ENCODE results near the gene THEMIS2. TPM values are rescaled to one million over a fixed set of nuclear protein-coding genes. Genes with fewer than 3 reads are reported as not detected.

THEMIS2 gene
- total and polyA plus RNA-seq, 10 of the 15 experiments (the other 5 are each of a cell fraction or from before 2014, with no cell fraction given), result 9.1 to 114 (median 38.3) TPM

GRCh38 chr1:27935721-27936120 lies 63.4 kb downstream of the THEMIS2 start:
- CTCF ChIA-PET, result interaction anchor here (1.1 to 1.5 kb wide), 2 partner anchors 45 to 78 kb away, joined by 3 read pairs; no protein-coding TSS in a partner anchor
- no peaks in the 10 kb centered on the region for H3K79me2 ChIP-seq (ENCODE audit: control insufficient read depth, insufficient read depth, low read length)
- DNase-seq (ENCODE audit: low read depth, low spot score) (no peak), FAIRE-seq (no peak), ATAC-seq (no peak; the same call in 2 of the 3 replicates)
- H3K4me1 ChIP-seq (ENCODE audit: control insufficient read depth, insufficient read depth, low read length), result peaks cover 7% of the 10 kb centered on the region
- no peak overlapping the region for H3K27ac ChIP-seq (ENCODE audit: control insufficient read depth, insufficient read depth)
- no peaks in the 10 kb centered on the region for H3K36me3 ChIP-seq (ENCODE audit: control insufficient read depth in 2 of 2, insufficient read depth in 2 of 2, low read length in 1 of 2)
- intact Hi-C loops (cut with micrococcal nuclease; ENCODE audit: unreplicated experiment) (no loop called here), in situ Hi-C loops (cut with MboI) (loop anchor here (5.0 kb wide), 1 partner anchor 52 kb away; no protein-coding TSS in a partner anchor)
- POLR2A ChIA-PET, result interaction anchor here (0.5 to 0.7 kb wide), 3 partner anchors 9 to 651 kb away, joined by 3 read pairs; no protein-coding TSS in a partner anchor
- H2AFZ ChIP-seq (ENCODE audit: control insufficient read depth, low read depth, low read length), result no peak overlapping the region
- H3K4me3 ChIP-seq, result no peak overlapping the region
- RAD21 ChIA-PET (ENCODE audit: unreplicated experiment), result interaction anchor here (0.6 to 1.6 kb wide), 3 partner anchors 38 to 78 kb away, joined by 3 to 4 read pairs (median 3); no protein-coding TSS in a partner anchor
- H3K4me2 ChIP-seq (ENCODE audit: control insufficient read depth, insufficient read depth), result no peak overlapping the region
- no peaks in the 10 kb centered on the region for H4K20me1 ChIP-seq (ENCODE audit: control insufficient read depth, insufficient read depth)
- H3K9ac ChIP-seq (ENCODE audit: control insufficient read depth, insufficient read depth, low read length), result no peak overlapping the region
- no TSS peak for BruUV-seq (replicated peaks)
- SMC1A ChIA-PET (ENCODE audit: uncharacterized antibody, unreplicated experiment), result interaction anchor here (1.0 to 2.3 kb wide), 2 partner anchors 10 to 78 kb away, joined by 3 to 8 read pairs; no protein-coding TSS in a partner anchor
- peaks cover 0 to 2% of the 10 kb centered on the region in 2 experiments; a peak in 2 of 4 replicates for H3K27me3 ChIP-seq (replicated peaks in 1 of 2; ENCODE audit: control insufficient read depth in 2 of 2, insufficient read depth in 2 of 2, low read length in 1 of 2)
- no peak for TF ChIP-seq NR2C2 (IDR thresholded peaks at IDR 0.05; ENCODE audit: borderline replicate concordance, control insufficient read depth, insufficient read length, low read depth)
- TF ChIP-seq RUNX3 (IDR thresholded peaks at IDR 0.05; ENCODE audit: low read length), result no peak
- no peak for TF ChIP-seq CBFB (IDR thresholded peaks at IDR 0.05; ENCODE audit: low read depth)
- TF ChIP-seq TAF1 (IDR thresholded peaks at IDR 0.05; ENCODE audit: borderline replicate concordance, low read depth, low read length), result no peak
- TF ChIP-seq SREBF2 (IDR thresholded peaks at IDR 0.05; ENCODE audit: low read length), result no peak
- TF ChIP-seq E2F4 (IDR thresholded peaks at IDR 0.05; ENCODE audit: low read depth, low read length), result no peak
- no peak for TF ChIP-seq REST (IDR thresholded peaks at IDR 0.05; ENCODE audit: low read depth, low read length)
- TF ChIP-seq USF1 (IDR thresholded peaks at IDR 0.05; ENCODE audit: borderline replicate concordance, extremely low read length, insufficient read depth, low read depth, low read length), result no peak
- WGBS (ENCODE audit: insufficient coverage, insufficient replicate concordance, low lambda C conversion rate, missing lambda C conversion rate), result 41% methylated on average over 8 of the region's 8 CpGs
- H3K9me3 ChIP-seq (replicated peaks; ENCODE audit: control insufficient read depth, insufficient read depth, low read length), result no peaks in the 10 kb centered on the region

Small RNA genes lying within 50 kb of the gene (small RNA-seq; reads per million reads assigned to genes)
- gene RNU6-1245P (not detected), gene SCARNA1 (26.6 reads per million, percentile 98 among the genes with 10 or more reads in this experiment)

Other genes starting within 250 kb of the THEMIS2 start
Only the 7 nearest of the 9 such genes appear.
- gene IFI6, start 200.4 kb upstream of the THEMIS2 start, total RNA-seq (2014; rRNA removed), result 79.4 and 89.5 TPM in 2 replicates
- 30.1 and 35.1 TPM in 2 replicates for gene IFI6, start 200.4 kb upstream of the THEMIS2 start, total RNA-seq (2014; rRNA removed; fragmentation: Illumina TruSeq; extraction: Trizol)
- gene IFI6, start 200.4 kb upstream of the THEMIS2 start, total RNA-seq (2021), result 70.3 and 81.4 TPM in 2 replicates
- gene IFI6, start 200.4 kb upstream of the THEMIS2 start, polyA plus RNA-seq (2011; rRNA removed), result 81.1 and 113 TPM in 2 replicates
- gene IFI6, start 200.4 kb upstream of the THEMIS2 start, polyA plus RNA-seq (2014; fragmentation: Illumina TruSeq; extraction: Trizol), result 36.6 and 41.3 TPM in 2 replicates
- gene IFI6, start 200.4 kb upstream of the THEMIS2 start, polyA plus RNA-seq (2014; fragmentation: Nextera tagmentation; extraction: Ambion mirVana), result 10 to 100 TPM in 1 of 2 experiments, 1 to 10 TPM in 1; 5.6 to 21.0 TPM
- 63.9 and 67.7 TPM in 2 replicates for gene IFI6, start 200.4 kb upstream of the THEMIS2 start, polyA plus RNA-seq (2014; rRNA removed)
- gene IFI6, start 200.4 kb upstream of the THEMIS2 start, polyA plus RNA-seq (2016; fragmentation: Nextera tagmentation; extraction: Ambion mirVana), result 100 to 1,000 TPM in 1 of 2 experiments, 10 to 100 TPM in 1; 97.0 to 123 TPM
- 7.7 and 10.0 TPM in 2 replicates for gene FAM76A, start 146.6 kb upstream of the THEMIS2 start, total RNA-seq (2014; rRNA removed)
- gene FAM76A, start 146.6 kb upstream of the THEMIS2 start, total RNA-seq (2014; rRNA removed; fragmentation: Illumina TruSeq; extraction: Trizol), result 6.7 and 9.0 TPM in 2 replicates
- 7.6 and 9.4 TPM in 2 replicates for gene FAM76A, start 146.6 kb upstream of the THEMIS2 start, total RNA-seq (2021)
- gene FAM76A, start 146.6 kb upstream of the THEMIS2 start, polyA plus RNA-seq (2011; rRNA removed), result 6.0 and 7.9 TPM in 2 replicates
- 7.1 and 8.0 TPM in 2 replicates for gene FAM76A, start 146.6 kb upstream of the THEMIS2 start, polyA plus RNA-seq (2014; fragmentation: Illumina TruSeq; extraction: Trizol)
- gene FAM76A, start 146.6 kb upstream of the THEMIS2 start, polyA plus RNA-seq (2014; fragmentation: Nextera tagmentation; extraction: Ambion mirVana), result 10 to 100 TPM in 1 of 2 experiments, 1 to 10 TPM in 1; 7.6 to 13.4 TPM
- gene FAM76A, start 146.6 kb upstream of the THEMIS2 start, polyA plus RNA-seq (2014; rRNA removed), result 4.7 and 5.4 TPM in 2 replicates
- 10 to 100 TPM in 1 of 2 experiments, 1 to 10 TPM in 1; 6.8 to 11.1 TPM for gene FAM76A, start 146.6 kb upstream of the THEMIS2 start, polyA plus RNA-seq (2016; fragmentation: Nextera tagmentation; extraction: Ambion mirVana)
- gene STX12, start 99.3 kb upstream of the THEMIS2 start, total RNA-seq (2014; rRNA removed), result 29.9 and 32.7 TPM in 2 replicates
- 29.4 and 33.6 TPM in 2 replicates for gene STX12, start 99.3 kb upstream of the THEMIS2 start, total RNA-seq (2014; rRNA removed; fragmentation: Illumina TruSeq; extraction: Trizol)
- 24.5 and 29.3 TPM in 2 replicates for gene STX12, start 99.3 kb upstream of the THEMIS2 start, total RNA-seq (2021)
- 22.5 and 29.6 TPM in 2 replicates for gene STX12, start 99.3 kb upstream of the THEMIS2 start, polyA plus RNA-seq (2011; rRNA removed)
- 35.0 and 44.5 TPM in 2 replicates for gene STX12, start 99.3 kb upstream of the THEMIS2 start, polyA plus RNA-seq (2014; fragmentation: Illumina TruSeq; extraction: Trizol)
- 10 to 100 TPM; 23.5 to 26.9 TPM for gene STX12, start 99.3 kb upstream of the THEMIS2 start, polyA plus RNA-seq (2014; fragmentation: Nextera tagmentation; extraction: Ambion mirVana)
- 19.2 and 30.1 TPM in 2 replicates for gene STX12, start 99.3 kb upstream of the THEMIS2 start, polyA plus RNA-seq (2014; rRNA removed)
- 10 to 100 TPM; 20.2 to 25.5 TPM for gene STX12, start 99.3 kb upstream of the THEMIS2 start, polyA plus RNA-seq (2016; fragmentation: Nextera tagmentation; extraction: Ambion mirVana)
- gene PPP1R8, start 41.8 kb upstream of the THEMIS2 start, total RNA-seq (2014; rRNA removed), result 63.2 and 77.0 TPM in 2 replicates
- 50.9 and 55.6 TPM in 2 replicates for gene PPP1R8, start 41.8 kb upstream of the THEMIS2 start, total RNA-seq (2014; rRNA removed; fragmentation: Illumina TruSeq; extraction: Trizol)
- gene PPP1R8, start 41.8 kb upstream of the THEMIS2 start, total RNA-seq (2021), result 47.2 and 50.3 TPM in 2 replicates
- gene PPP1R8, start 41.8 kb upstream of the THEMIS2 start, polyA plus RNA-seq (2011; rRNA removed), result 59.6 and 60.5 TPM in 2 replicates
- gene PPP1R8, start 41.8 kb upstream of the THEMIS2 start, polyA plus RNA-seq (2014; fragmentation: Illumina TruSeq; extraction: Trizol), result 61.7 and 69.5 TPM in 2 replicates
- 10 to 100 TPM; 14.5 to 15.3 TPM for gene PPP1R8, start 41.8 kb upstream of the THEMIS2 start, polyA plus RNA-seq (2014; fragmentation: Nextera tagmentation; extraction: Ambion mirVana)
- gene PPP1R8, start 41.8 kb upstream of the THEMIS2 start, polyA plus RNA-seq (2014; rRNA removed), result 57.1 and 65.0 TPM in 2 replicates
- gene PPP1R8, start 41.8 kb upstream of the THEMIS2 start, polyA plus RNA-seq (2016; fragmentation: Nextera tagmentation; extraction: Ambion mirVana), result 10 to 100 TPM; 10.2 to 13.1 TPM
- gene RPA2, start 42.0 kb downstream of the THEMIS2 start, total RNA-seq (2014; rRNA removed), result 105 and 106 TPM in 2 replicates
- 81.7 and 86.8 TPM in 2 replicates for gene RPA2, start 42.0 kb downstream of the THEMIS2 start, total RNA-seq (2014; rRNA removed; fragmentation: Illumina TruSeq; extraction: Trizol)
- gene RPA2, start 42.0 kb downstream of the THEMIS2 start, total RNA-seq (2021), result 62.2 and 62.7 TPM in 2 replicates
- 121 and 145 TPM in 2 replicates for gene RPA2, start 42.0 kb downstream of the THEMIS2 start, polyA plus RNA-seq (2011; rRNA removed)
- gene RPA2, start 42.0 kb downstream of the THEMIS2 start, polyA plus RNA-seq (2014; fragmentation: Illumina TruSeq; extraction: Trizol), result 88.1 and 113 TPM in 2 replicates
- 100 to 1,000 TPM; 171 to 174 TPM for gene RPA2, start 42.0 kb downstream of the THEMIS2 start, polyA plus RNA-seq (2014; fragmentation: Nextera tagmentation; extraction: Ambion mirVana)
- 138 and 171 TPM in 2 replicates for gene RPA2, start 42.0 kb downstream of the THEMIS2 start, polyA plus RNA-seq (2014; rRNA removed)
- 100 to 1,000 TPM; 166 TPM for gene RPA2, start 42.0 kb downstream of the THEMIS2 start, polyA plus RNA-seq (2016; fragmentation: Nextera tagmentation; extraction: Ambion mirVana)
- gene SMPDL3B, start 62.5 kb downstream of the THEMIS2 start, total RNA-seq (2014; rRNA removed), result 2.0 and 2.2 TPM in 2 replicates
- gene SMPDL3B, start 62.5 kb downstream of the THEMIS2 start, total RNA-seq (2014; rRNA removed; fragmentation: Illumina TruSeq; extraction: Trizol), result 1.1 and 1.3 TPM in 2 replicates
- 1.9 TPM in 2 replicates for gene SMPDL3B, start 62.5 kb downstream of the THEMIS2 start, total RNA-seq (2021)
- 0.78 and 0.94 TPM in 2 replicates for gene SMPDL3B, start 62.5 kb downstream of the THEMIS2 start, polyA plus RNA-seq (2011; rRNA removed)
- gene SMPDL3B, start 62.5 kb downstream of the THEMIS2 start, polyA plus RNA-seq (2014; fragmentation: Illumina TruSeq; extraction: Trizol), result 2.4 and 2.5 TPM in 2 replicates
- gene SMPDL3B, start 62.5 kb downstream of the THEMIS2 start, polyA plus RNA-seq (2014; fragmentation: Nextera tagmentation; extraction: Ambion mirVana), result under 1 TPM; 0.60 to 0.69 TPM
- 1.9 and 2.7 TPM in 2 replicates for gene SMPDL3B, start 62.5 kb downstream of the THEMIS2 start, polyA plus RNA-seq (2014; rRNA removed)
- under 1 TPM; 0.56 to 0.78 TPM for gene SMPDL3B, start 62.5 kb downstream of the THEMIS2 start, polyA plus RNA-seq (2016; fragmentation: Nextera tagmentation; extraction: Ambion mirVana)
- gene XKR8, start 87.4 kb downstream of the THEMIS2 start, total RNA-seq (2014; rRNA removed), result 1.3 TPM in 2 replicates
- 1.4 and 1.5 TPM in 2 replicates for gene XKR8, start 87.4 kb downstream of the THEMIS2 start, total RNA-seq (2014; rRNA removed; fragmentation: Illumina TruSeq; extraction: Trizol)
- 3.5 and 4.4 TPM in 2 replicates for gene XKR8, start 87.4 kb downstream of the THEMIS2 start, total RNA-seq (2021)
- 2.6 and 3.2 TPM in 2 replicates for gene XKR8, start 87.4 kb downstream of the THEMIS2 start, polyA plus RNA-seq (2011; rRNA removed)
- gene XKR8, start 87.4 kb downstream of the THEMIS2 start, polyA plus RNA-seq (2014; fragmentation: Illumina TruSeq; extraction: Trizol), result 1.2 and 2.0 TPM in 2 replicates
- gene XKR8, start 87.4 kb downstream of the THEMIS2 start, polyA plus RNA-seq (2014; fragmentation: Nextera tagmentation; extraction: Ambion mirVana), result 1 to 10 TPM in 1 of 2 experiments, under 1 TPM in 1; 0.80 to 1.1 TPM
- 3.1 and 3.3 TPM in 2 replicates for gene XKR8, start 87.4 kb downstream of the THEMIS2 start, polyA plus RNA-seq (2014; rRNA removed)
- gene XKR8, start 87.4 kb downstream of the THEMIS2 start, polyA plus RNA-seq (2016; fragmentation: Nextera tagmentation; extraction: Ambion mirVana), result 1 to 10 TPM; 3.3 to 3.7 TPM

Measured in GM12878 (cell line).